GM19455 (cell line): Measurements from ENCODE around the gene SERF2.

Source experiments
- ATAC-seq: cut with Tn5 transposase; IDR thresholded peaks from one replicate; pipeline ENCODE4 v1.9.1; 2021; ENCODE audit not compliant: unreplicated experiment

Gene SERF2

DNA sequence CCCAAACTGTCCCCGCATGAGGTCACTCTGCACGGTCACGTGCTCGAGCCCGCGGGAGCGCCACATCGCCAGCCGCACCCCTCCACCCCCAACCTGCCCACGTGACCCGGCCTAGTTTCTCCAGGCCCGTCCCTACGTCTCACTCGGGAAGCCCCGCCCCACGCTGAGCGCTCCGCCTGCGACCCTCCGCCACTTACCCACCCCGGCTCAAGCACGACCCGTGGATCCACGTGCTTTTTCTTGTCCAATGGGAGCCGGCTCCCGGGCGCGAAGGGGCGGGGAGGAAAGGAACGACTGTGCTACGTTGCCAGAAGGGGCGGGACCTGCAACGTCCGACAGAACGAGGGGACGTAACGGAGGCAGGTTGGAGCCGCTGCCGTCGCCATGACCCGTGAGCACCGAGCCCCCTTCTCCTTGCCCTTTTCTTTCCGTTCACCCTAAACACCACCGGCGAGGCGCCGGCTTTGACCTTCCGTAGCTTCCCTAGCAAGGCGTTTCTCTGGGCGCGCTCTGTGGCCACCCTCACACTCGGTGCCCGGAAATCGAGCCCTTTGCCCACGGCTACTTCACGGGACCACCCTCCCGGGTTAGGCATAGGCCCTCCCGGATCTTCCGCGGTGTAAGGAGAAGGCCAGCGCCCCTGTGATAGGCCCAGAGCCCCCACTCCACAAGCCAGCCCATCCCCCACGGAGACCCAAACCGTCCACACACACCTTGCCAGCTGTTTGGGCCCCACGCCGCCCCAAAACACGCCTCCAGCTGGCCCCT is at the start of gene SERF2:
TSS of gene SERF2 (plus strand) at position 328 of the 768 bp plus-strand sequence. CDS start at position 385, 57 bp downstream.
- ATAC-seq: peak; percentile 83

DNA sequence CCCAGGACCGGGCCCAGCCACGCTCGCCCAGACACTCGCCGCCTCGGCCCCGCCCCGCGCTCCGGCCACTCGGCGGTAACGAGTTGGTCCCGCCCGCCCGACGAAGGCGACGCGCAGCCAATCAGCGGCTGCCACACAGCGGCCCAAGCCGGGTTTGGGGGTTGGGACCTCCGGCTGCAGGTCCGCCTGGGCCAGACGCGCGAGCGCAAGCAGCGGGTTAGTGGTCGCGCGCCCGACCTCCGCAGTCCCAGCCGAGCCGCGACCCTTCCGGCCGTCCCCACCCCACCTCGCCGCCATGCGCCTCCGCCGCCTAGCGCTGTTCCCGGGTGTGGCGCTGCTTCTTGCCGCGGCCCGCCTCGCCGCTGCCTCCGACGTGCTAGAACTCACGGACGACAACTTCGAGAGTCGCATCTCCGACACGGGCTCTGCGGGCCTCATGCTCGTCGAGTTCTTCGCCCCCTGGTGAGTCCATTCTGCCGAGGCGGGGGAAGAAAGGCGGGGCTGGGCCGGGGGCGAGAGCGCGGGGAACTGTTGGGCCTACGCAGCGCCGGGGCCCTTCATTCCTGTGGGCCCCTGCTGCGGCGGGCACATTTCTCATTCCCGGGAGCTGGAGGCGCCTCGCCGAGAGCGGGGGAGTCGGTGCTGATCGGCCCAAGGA is 45.7 kb upstream of the SERF2 start, which contains the start of gene PDIA3:
TSS of gene PDIA3 (plus strand) at position 194 of the 658 bp plus-strand sequence. CDS start at position 296, 102 bp downstream.
- peak; percentile 62 for ATAC-seq

- peak; percentile 10 for ATAC-seq
Observed at GRCh38 chr15:43746903-43747309, 45.2 kb upstream of the SERF2 start.

DNA sequence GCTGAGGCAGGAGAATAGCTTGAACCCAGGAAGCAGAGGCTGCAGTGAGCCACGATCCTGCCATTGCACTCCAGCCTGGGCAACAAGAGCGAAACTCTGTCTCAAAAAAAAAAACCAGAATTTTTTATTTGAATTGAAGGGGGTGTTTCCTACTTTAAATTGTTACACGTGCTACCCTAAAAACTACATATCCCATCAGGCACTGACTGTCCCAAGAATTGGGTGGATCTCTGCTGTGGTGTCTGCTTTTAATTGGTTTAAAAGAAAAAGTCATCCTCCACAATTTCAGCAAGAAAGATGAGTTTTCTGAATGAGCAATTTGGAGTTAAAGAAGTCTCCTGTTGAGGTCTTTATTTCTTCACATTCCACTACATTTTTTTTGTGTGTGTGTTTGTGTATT is 43.7 kb upstream of the SERF2 start:
- no peak for ATAC-seq

GRCh38 chr15:43749690-43750345 is 42.3 kb upstream of the SERF2 start:
- ATAC-seq: peak; percentile 39

DNA sequence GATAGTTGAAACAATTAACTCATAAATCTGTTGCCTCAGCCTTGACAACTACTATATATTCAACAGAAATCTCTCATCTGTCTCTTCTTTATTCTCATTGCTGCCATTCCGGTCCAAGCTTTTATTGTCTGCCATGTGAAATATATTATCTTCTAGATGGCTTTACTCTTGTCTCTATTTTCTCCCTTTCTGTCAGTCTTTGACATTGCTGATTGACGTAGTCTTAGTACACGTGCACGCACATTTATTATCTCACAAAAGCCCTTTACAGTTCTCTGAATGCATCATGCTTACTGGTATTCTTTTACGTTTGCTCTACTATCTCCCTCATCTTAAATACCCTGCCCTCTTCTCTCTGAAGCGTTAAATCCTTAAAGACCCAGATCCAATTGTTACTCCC is 40.2 kb upstream of the SERF2 start:
- ATAC-seq: no peak

GRCh38 chr15:43762824-43763223 is 29.3 kb upstream of the SERF2 start:
- no peak for ATAC-seq

GRCh38 chr15:43763819-43764446 is 28.2 kb upstream of the SERF2 start:
- ATAC-seq: no peak

DNA sequence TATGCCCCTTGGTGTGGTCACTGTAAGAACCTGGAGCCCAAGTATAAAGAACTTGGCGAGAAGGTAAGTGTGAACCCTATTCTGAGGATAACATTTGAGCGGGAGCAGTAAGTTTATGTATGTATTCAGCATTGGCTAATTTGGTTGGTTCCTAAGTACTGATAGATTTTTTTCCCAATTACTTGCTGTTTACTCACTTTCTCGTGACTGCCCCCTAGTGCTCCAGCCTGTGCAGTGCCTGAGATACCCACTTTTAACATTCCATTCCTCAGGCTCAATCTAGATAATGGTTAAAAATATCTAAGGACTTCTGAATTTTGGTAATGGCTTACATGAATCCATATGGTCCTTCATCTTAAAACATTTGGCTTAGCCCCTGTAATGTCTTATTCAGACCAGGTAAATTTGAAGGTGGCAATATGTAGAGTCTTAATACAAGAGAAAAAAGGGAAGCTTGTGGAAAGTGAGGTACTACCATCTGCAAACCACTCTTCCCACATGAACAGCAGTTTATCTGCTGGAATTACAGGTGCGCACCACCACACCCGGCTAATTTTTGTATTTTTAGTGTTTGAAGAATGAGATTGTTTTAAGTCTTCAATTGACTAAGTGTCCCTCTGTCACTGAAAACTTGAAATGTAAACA is 22.4 kb upstream of the SERF2 start:
- ATAC-seq: no peak

DNA sequence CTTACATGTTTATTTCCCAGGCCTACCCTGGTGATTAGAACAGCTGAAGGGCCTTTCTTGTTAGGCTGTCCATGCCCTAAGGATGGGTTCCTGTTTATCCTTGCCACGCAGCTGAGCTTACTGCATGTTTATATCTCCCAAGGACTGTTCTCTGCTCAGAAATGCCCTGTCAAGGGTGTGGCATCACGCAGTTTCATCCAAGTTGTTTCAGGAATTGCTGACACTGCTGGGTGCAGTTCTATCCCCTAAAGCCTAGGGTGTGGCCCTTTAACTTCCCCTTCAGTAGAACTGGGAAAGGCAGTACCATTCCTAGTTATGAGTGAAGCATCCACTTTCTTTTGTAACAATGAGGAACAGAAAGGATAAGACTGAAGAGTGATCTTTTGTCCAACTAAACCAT is 20.3 kb upstream of the SERF2 start:
- ATAC-seq: no peak

DNA sequence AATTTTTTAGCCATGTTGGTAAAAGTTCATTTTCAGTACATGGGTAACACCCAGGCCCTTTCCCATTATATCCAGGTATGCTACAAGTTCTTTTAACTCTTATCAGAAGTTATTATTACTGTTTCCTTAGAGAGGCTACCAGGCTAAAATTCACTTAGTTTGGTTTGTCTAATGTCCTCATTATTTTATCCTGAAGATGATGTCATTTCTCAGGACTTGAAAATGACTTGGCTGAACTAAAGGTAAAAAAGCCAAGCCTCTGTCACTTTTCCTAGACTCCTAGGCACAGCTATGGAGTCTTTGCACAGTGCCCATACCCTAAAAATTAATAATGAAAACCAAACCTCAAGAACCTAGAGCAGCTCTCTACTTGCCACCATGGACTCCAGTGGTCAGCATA is 19.5 kb upstream of the SERF2 start:
- no peak for ATAC-seq

GRCh38 chr15:43774062-43774461 is 18.1 kb upstream of the SERF2 start:
- ATAC-seq: no peak

DNA sequence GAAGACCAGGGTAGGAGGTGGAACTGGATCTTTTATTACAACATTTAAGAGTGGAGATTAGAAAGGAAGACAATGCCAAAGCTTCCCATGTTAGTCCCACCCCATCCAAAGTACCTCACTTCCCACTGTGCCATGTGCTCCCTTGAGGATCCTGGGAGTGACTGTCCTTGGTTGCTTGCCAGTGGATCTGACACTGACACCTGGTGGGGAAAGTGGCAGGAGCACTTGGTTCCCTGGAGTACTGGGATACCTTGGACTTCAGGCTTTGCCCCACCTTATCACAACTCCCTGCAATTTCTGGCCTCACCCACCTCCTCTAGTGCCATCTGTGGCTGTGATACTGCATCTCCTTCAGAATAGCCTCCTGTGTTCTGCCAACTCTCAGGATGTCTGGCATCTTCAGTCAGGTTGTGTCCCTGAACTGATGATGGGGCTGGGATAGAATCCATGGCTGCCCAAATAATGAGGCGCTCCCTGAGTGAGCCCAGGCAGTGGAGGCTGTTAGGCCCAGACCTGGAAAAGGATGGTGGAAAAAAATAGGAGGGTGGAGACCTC is 16.6 kb upstream of the SERF2 start:
- ATAC-seq: no peak

GRCh38 chr15:43776101-43776717 is 15.9 kb upstream of the SERF2 start:
- peak; percentile 40 for ATAC-seq

DNA sequence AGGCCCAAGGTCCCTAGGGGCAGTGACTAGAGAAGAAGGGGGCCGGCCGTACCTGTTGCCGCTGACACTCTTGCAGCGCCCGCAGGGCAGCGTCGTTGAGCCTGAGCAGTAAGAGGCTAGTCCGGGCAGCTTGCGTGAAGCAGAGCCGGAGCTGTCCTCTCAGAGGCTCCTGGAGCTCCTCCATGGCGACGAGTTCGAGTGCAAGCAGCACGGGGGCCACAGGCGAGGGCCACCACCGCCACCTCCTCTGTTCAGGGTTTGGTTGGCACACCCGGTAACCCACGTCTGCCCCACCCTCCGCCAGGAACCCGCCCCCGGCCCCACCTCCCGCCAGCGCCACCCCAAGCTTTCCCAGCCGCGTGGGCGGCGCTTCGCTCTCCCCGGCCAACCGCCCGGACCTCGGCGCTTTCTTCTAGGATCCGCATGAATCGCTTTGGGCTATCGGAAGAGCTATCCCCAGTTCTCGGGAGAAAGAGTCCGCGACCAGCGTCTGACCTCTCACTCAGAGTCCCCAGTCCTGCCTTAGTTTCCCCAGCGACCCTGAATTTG is 15.3 kb upstream of the SERF2 start, which contains the start of gene ELL3:
TSS of gene ELL3 (minus strand) at position 249 of the 549 bp plus-strand sequence. CDS start at position 184, 65 bp downstream.
- ATAC-seq: peak; percentile 39

DNA sequence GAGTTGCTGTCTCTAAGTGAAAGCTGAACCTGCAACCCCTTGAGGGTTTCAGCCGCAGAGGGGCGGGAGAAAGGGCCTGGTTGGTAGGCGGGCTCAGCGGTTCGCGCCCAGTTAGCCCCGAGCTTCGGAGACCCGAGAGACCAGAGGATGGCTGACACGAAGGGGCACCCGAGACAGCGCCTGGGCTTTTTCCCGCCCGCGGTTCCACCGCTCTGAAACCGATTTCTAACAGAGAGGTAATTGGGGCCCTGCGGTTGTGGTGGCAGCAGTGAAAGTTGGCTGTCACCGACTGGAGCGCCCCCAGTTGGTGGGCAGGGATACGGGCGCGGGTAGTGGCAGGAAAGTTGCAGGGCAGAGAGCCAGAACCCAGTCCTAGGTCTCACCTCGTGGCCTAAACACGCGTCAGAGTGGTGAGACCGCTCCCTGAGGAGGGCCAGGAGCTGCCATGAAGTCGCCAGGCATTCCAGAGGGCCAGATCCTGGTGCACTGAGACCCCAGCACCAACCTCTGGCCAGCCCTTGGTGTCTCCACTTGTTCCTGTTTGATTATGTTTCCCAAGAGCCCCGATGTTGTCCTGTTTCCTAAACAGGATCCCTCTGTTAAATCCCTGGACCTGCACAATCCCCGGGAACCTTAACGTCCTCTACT is 14.7 kb upstream of the SERF2 start:
- ATAC-seq: peak; percentile 61

GRCh38 chr15:43779016-43779415 is 13.1 kb upstream of the SERF2 start:
- no peak for ATAC-seq

GRCh38 chr15:43789409-43789808 is 2.7 kb upstream of the SERF2 start:
- ATAC-seq: no peak
